GM19025 (cell line): ENCODE data around the gene GPI.
A peak's percentile ranks its signal among the peaks of the same experiment; 100 is the strongest.
"Not testable (repeated sequence)": the region's sequence is repeated elsewhere in the genome, so short reads cannot be mapped to it uniquely, and the experiment has no call there.

ENCODE experiments used
- ATAC-seq: cut with Tn5 transposase; IDR thresholded peaks from one replicate; pipeline ENCODE4 v1.9.1; 2021; ENCODE audit warnings: mild to moderate bottlenecking, low read depth, moderate library complexity; ENCODE audit not compliant: unreplicated experiment

Gene GPI

DNA sequence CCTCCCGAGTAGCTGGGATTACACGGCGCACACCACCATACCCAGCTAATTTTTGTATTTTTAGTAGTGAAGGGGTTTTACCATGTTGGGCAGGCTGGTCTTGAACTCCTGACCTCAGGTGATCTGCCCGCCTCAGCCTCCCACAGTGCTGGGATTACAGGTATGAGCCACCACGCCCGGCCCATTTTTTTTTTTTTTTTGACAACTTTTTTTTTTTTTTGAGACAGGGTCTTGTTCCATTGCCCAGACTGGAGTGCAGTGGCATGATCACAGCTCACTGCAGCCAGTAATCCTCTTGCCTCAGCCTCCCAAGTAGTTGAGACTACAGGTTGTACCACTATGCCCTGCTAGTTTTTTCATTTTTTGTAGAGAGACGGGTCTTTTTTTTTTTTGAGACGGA, 35.8 kb downstream of the GPI start:
- not testable (repeated sequence) for ATAC-seq

DNA sequence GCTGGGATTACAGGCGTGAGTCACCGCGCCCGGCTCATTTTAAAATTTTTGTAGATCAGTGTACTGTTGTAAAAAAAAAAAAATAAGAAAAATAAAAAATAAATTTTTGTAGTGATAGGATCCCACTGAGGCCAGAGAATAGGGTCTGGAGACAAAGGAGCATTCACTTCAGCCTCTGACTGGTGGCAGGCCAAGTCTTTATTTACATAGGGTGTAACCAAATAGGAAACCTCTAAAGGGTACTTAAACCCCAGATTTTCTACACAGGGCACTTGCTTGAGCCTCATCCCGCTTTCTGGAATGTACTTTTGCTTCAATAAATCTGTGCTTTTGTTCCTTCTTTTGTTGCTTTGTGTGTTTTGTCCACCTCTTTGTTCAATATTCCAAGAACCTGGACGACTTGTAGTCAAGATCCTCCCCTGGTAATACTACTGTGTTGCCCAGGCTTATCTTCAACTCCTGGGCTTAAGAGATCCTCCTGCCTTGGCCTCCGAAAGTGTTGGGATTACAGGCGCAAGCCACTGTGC, 37.1 kb downstream of the GPI start:
- ATAC-seq: no peak

DNA sequence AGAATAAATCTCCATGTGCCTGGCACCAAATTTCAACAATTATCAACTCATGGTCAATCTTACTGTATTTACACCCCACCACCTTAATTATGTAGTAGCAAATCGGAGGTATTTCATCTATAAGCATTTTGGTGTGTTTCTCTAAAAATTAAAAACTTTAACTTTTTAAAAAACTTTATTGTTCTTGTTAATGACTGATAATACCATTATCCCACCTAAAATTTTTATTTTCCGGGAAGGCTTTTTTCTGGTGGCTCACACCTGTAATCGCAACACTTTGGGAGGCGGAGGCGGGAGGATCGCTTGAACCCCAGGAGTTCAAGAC, 38.8 kb downstream of the GPI start:
- no peak for ATAC-seq

GRCh38 chr19:34404109-34404909, 39.3 kb downstream of the GPI start, which contains the start of gene PDCD2L:
Gene PDCD2L (plus strand): TSS chr19:34404399. CDS start chr19:34404431, 32 bp downstream.
- peak; percentile 81 for ATAC-seq

DNA sequence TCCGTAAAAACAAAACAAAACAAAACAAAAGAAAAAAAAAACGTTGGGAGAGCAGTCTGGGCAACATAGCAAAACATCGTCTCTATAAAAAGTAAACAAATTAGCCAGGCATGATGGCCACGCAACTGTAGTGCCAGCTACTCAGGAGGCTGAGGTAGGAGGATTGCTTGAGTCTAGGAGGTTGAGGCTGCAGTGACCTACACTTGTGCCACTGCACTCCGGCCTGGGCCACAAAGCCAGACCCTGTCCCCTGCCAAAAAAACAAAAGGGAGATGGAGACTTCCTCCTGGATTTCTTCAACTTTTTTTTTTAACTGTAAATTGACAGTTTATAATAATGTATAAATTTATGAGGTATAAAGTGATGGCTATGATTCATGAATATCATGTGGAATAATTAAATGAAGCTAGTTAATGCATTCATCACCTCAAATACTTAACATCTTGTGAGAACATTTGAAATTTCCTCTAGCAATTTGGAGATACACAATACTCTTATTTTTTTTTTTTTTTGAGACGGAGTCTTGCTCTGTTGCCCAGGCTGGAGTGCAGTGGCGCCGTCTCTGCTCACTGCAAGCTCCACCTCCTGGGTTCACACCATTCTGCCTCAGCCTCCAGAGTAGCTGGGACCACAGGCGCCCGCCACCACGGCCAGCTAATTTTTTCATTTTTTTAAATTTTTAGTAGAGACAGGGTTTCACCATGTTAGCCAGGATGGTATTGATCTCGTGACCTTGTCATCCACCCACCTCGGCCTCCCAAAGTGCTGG, 41.1 kb downstream of the GPI start:
- no peak for ATAC-seq

GRCh38 chr19:34408411-34408810, 43.4 kb downstream of the GPI start:
- ATAC-seq: no peak

- ATAC-seq: no peak
Measured at GRCh38 chr19:34409189-34410164, 44.5 kb downstream of the GPI start.

GRCh38 chr19:34411216-34411615, 46.2 kb downstream of the GPI start:
- no peak for ATAC-seq

DNA sequence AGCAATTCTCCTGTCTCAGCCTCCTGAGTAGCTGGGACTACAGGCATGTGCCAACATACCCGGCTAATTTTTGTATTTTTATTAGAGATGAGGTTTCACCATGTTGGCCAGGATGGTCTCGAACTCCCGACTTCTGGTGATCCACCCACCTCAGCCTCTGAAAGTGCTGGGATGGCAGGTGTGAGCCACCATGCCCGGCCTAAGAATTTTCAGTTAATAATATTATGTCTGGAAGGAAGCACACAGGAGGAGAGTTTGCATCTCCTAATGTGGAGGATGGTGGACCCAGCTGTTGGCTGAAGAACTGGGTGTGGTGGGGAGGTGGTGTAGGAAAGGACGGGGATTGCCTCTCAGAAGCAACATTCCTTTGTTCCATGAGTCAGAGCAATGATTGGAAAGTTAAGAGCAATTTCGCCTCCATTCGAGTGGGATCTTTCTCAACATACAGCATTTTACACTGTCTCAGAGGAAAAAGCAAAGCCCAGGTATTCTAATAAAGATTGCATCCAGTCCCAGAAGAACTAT, 51.1 kb downstream of the GPI start:
- no peak for ATAC-seq

DNA sequence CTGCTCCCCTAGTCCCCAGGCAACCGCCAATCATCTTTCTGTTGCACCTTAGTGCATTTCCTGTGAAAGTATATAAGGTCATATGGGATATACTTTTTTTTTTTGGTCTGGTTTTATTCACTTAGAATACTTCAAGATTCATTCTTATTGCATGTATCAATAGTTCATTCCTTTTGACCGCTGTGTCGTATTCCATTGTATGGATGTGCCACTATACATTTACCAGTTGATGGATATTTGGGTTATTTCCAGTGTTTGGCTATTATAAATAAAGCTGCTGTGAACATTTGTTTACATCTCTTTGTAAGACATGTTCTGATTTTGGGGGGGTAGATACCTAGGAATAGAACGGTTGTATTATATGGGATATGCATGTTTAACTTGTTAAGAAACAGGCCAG, 53.3 kb downstream of the GPI start:
- no peak for ATAC-seq

DNA sequence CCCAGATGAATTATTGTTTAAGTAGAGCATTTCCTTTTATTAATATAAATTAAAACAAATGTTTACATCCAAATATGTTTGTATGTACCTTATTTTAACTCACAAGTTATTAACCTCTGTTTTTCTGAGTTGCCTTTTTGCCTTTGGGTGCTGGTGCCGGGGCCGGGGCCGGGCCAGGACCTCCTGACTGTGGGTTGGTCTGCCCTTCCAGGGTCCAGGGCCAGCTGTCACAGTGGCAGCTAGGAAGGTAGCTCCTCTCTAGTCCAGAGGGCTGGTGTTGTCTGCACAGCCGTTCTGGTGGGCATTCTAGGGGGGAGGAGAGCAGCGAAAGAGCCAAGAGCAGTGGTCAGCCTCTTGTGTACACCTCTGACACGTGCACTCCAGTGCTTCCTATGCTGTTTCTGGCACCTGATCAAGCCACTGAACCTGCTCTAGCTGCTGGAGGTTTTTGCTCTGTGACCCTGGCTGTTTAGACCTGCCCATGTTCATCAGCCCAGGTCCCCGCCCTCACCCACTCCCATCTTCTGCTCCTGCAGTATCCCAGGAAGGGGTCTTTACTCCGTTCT, 61.2 kb downstream of the GPI start:
- ATAC-seq: no peak

DNA sequence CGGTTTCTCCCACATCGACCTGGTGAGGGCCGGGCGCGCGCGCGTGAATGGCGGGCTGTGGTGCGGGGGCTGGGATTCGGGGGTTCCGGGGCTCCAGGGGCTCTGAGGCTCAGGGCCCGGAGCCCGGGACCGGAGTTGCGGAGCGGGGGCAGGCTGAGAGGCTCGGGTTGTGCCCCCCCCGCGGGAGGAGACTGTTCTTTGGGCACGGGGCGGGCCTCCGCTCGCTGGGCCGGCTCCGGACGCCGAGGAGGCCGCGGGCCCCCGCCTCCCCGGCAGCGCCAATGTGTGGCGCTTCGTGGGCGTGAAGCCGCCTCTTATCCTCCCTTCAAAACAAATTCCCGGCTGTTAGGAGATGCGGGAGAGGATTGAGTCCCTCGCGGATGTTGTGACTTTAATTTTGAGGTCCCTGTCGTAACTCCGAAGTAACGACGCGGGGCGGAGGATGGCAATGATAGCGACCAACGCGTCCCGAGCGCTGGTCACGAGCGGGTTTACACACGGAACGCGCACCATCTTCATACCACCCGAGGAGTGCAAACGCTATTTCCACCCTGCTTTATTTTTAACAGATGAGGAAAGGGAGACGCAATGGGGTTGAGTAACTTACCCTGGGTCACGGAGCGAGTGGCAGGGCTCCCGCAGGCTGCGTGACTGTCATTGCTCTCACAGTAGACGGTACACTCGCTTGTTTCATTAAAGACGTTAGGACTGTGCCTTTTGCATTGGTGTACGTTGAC, 63.7 kb downstream of the GPI start:
- peak; percentile 43 for ATAC-seq

DNA sequence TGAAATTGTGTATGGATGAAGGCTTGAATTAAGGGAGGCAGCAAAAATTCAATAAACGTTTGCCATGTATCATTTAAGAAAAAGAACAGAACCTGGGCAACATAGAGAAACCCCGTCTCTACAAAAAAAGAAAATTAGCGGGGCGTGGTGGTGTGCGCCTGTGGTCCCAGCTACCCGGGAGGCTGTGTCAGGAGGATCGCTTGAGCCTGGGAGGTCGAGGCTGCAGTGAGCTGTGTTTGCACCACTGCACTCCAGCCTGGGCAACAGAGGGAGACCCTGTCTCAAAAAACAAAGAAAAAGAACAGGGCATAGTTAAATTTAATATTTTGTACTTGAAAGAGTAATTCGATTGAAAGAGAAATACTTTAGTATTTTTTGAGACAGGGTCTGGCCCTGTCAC, 64.6 kb downstream of the GPI start:
- no peak for ATAC-seq

- no peak for ATAC-seq
Measured at GRCh38 chr19:34430738-34431625, 66.0 kb downstream of the GPI start.

DNA sequence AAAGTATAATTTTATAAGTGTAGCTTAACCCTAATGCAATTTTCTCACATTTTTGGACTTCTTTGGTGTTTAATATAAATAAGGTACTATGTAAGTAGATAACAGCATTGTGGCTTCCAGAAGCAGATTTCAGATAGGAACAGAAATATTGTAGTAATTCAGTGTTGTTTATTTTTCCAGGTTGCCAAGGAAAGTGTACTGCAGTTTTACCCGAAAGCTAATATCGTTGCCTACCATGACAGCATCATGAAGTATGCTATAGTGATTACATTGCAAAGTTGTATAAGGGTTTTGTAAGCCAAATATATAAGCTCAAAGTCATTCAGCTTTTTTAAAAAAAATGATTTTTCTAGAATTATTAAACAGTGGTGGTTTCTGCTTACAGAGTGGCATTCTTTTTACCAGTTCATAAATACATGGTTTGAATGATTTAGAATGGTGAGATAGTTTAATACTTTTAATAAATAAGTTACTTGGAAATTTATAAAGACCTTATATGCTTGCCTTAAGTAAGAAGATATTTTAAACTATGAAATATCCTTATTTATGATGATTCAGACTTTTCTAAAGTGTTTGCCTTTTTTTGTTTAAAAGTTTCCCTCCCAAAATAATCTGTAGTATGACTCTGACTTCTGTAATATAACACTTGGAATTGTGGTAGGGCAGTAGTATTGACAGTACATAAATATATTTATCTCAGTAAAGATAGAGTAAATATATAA, 66.8 kb downstream of the GPI start:
- no peak for ATAC-seq

- ATAC-seq: no peak
Measured at GRCh38 chr19:34432797-34433196, 67.8 kb downstream of the GPI start.

DNA sequence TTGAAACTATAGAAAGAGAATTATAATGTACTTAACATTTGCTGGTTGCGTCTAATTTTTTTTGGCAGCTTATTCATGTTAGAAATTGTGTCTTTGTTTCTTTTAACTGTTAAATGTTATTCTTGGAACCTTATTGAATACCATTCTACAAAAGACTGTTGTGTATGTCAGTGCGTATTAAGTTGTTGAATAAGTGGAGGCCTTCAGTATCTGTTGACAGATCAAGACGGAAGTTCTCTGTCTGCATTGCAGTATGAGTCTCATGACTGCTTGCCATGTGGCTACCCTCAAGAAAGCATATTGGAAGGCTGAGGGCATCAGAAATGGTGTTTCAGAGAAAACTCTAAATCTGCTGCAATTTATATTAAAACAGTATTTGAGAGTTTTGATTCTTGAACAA, 71.7 kb downstream of the GPI start:
- no peak for ATAC-seq

DNA sequence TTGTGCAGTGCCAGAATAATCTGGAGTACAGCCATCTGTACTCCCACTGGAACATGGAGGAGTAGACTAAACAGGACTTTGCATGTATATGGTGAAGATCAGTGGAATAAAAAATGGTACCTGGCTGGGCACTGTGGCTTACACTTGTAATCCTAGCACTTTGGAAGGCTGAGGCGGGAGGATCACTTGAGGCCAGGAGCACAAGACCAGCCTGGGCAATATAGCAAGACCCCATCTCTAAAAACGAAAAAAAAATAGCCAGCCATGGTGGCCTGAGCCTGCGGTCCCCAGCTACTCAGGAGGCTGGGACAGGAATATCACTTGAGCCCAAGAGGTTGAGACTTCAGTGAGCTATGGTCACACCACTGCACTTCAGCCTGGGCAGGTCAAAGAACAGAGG, 83.2 kb downstream of the GPI start:
- ATAC-seq: no peak
